Hepatocyte (in vitro differentiated cells): ENCODE measurements around the gene PTPRN2. TPM values are rescaled to one million over a fixed set of nuclear protein-coding genes. Genes with fewer than 3 reads are reported as not detected.

Experiments used
- DNase-seq: peaks from one replicate; pipeline ENCODE4 v3.0.0-alpha.2; 2016; ENCODE audit warnings: low spot score
- H2AFZ ChIP-seq: fragments of 200-600 bp; sonication (generic); 2 replicates; pipeline ENCODE4 v1.6.0; 2016; ENCODE audit warnings: antibody characterized with exemption, mild to moderate bottlenecking
- H3K27ac ChIP-seq: fragments of 200-600 bp; sonication (generic); 2 replicates; pipeline ENCODE4 v1.5.1; 2016; ENCODE audit warnings: mild to moderate bottlenecking
- H3K27me3 ChIP-seq: fragments of 200-600 bp; sonication (generic); 2 replicates; pipeline ENCODE4 v1.6.1; 2016
- H3K36me3 ChIP-seq: fragments of 200-600 bp; sonication (generic); replicated peaks from 2 replicates; pipeline ENCODE4 v1.5.1; 2016; ENCODE audit warnings: low read depth; ENCODE audit not compliant: insufficient read depth
- H3K4me1 ChIP-seq: fragments of 200-600 bp; sonication (generic); 2 replicates; pipeline ENCODE4 v1.5.1; 2016; ENCODE audit warnings: mild to moderate bottlenecking, moderate library complexity; ENCODE audit not compliant: insufficient read depth
- H3K4me2 ChIP-seq: fragments of 200-600 bp; sonication (generic); 2 replicates; pipeline ENCODE4 v1.6.0; 2016
- H3K4me3 ChIP-seq: fragments of 200-600 bp; sonication (generic); 2 replicates; pipeline ENCODE4 v1.5.1; 2016; ENCODE audit warnings: mild to moderate bottlenecking
- H3K79me2 ChIP-seq: fragments of 200-600 bp; sonication (generic); 2 replicates; pipeline ENCODE4 v1.6.0; 2017; ENCODE audit warnings: mild to moderate bottlenecking
- H3K9me2 ChIP-seq: fragments of 200-600 bp; sonication (generic); replicated peaks from 2 replicates; pipeline ENCODE4 v1.6.0; 2017; ENCODE audit warnings: mild to moderate bottlenecking; ENCODE audit not compliant: insufficient read depth
- H3K9me3 ChIP-seq: fragments of 200-600 bp; sonication (generic); 2 replicates; pipeline ENCODE4 v1.5.1; 2016; ENCODE audit warnings: low read depth, mild to moderate bottlenecking
- H4K20me1 ChIP-seq: fragments of 200-600 bp; sonication (generic); 2 replicates; pipeline ENCODE4 v1.6.0; 2016; ENCODE audit warnings: mild to moderate bottlenecking; ENCODE audit not compliant: insufficient read depth, poor library complexity, severe bottlenecking
- CTCF ChIP-seq: fragments of 200-600 bp; sonication (generic); IDR thresholded peaks from 2 replicates; pipeline ENCODE4 v1.5.1; 2016; ENCODE audit warnings: antibody characterized with exemption, mild to moderate bottlenecking; ENCODE audit not compliant: poor library complexity
- EZH2 ChIP-seq: fragments of 200-600 bp; sonication (generic); IDR thresholded peaks from 2 replicates; pipeline ENCODE4 v1.6.1; 2016; ENCODE audit warnings: antibody characterized with exemption, mild to moderate bottlenecking, borderline replicate concordance
- EZH2phosphoT487 ChIP-seq: fragments of 200-600 bp; sonication (generic); IDR thresholded peaks from one replicate; pipeline ENCODE4 v1.6.1; 2018; ENCODE audit warnings: antibody characterized with exemption, mild to moderate bottlenecking, low read depth, moderate library complexity; ENCODE audit not compliant: unreplicated experiment, severe bottlenecking
- WGBS: methylation state at CpG from one replicate; pipeline ENCODE4 v1.1.6; 2016; ENCODE audit warnings: low lambda C conversion rate; ENCODE audit errors: missing lambda C conversion rate; 5-methylcytosine and 5-hydroxymethylcytosine counted together
- polyA plus RNA-seq: library from polyadenylated mRNA; unstranded; fragments of >200 nt; fragmentation: Nextera tagmentation; extraction: Ambion mirVana; gene quantifications from 2 replicates; pipeline ENCODE4 v1.2.1, GENCODE V29; 2016
- total RNA-seq: library from RNA; depleted of rRNA; stranded (reverse); fragments of >200 nt; gene quantifications from 2 replicates; pipeline ENCODE4 v1.2.3, GENCODE V29; 2014

PTPRN2 gene
- total and polyA plus RNA-seq, 2 experiments from 2014 or later, result 2.1 to 3.3 TPM

- Histone ChIP-seq H3K4me1 (no peaks in the 10 kb centered on the region), H3K27me3 (no peaks in the 10 kb centered on the region), H3K79me2 (no peaks in the 10 kb centered on the region), H3K9me3 (no peaks in the 10 kb centered on the region), H3K4me2 (no peak overlapping the region), H3K4me3 (no peak overlapping the region), H3K27ac (no peak overlapping the region), H3K9me2 (no peaks in the 10 kb centered on the region), H2AFZ (no peak overlapping the region), H4K20me1 (no peaks in the 10 kb centered on the region), H3K36me3 (no peaks in the 10 kb centered on the region)
- no peak for DNase-seq
- TF ChIP-seq EZH2 (no peak), CTCF (no peak), EZH2phosphoT487 (no peak)
- WGBS, result 83% methylated on average over 28 of the region's 28 CpGs
These were observed 772.5 kb downstream of the PTPRN2 start for GRCh38 chr7:157814931-157815705.

GRCh38 chr7:157813741-157814661 lies 773.6 kb downstream of the PTPRN2 start:
- no peak overlapping the region for H3K4me2 ChIP-seq
- no peak for DNase-seq
- no peaks in the 10 kb centered on the region for H4K20me1 ChIP-seq
- 93% methylated on average over 34 of the region's 46 CpGs for WGBS
- H3K4me1 ChIP-seq, result no peaks in the 10 kb centered on the region
- H3K9me2 ChIP-seq, result no peaks in the 10 kb centered on the region
- H3K79me2 ChIP-seq, result no peaks in the 10 kb centered on the region
- H3K36me3 ChIP-seq, result no peaks in the 10 kb centered on the region
- H2AFZ ChIP-seq, result no peak overlapping the region
- no peak overlapping the region for H3K27ac ChIP-seq
- H3K4me3 ChIP-seq, result no peak overlapping the region
- H3K9me3 ChIP-seq, result no peaks in the 10 kb centered on the region
- no peak for TF ChIP-seq EZH2phosphoT487
- H3K27me3 ChIP-seq, result no peaks in the 10 kb centered on the region

- H4K20me1 ChIP-seq, result no peaks in the 10 kb centered on the region
- DNase-seq, result no peak
- WGBS, result 96% methylated on average over 17 of the region's 17 CpGs
- H3K27ac ChIP-seq, result no peak overlapping the region
- H3K9me3 ChIP-seq, result no peaks in the 10 kb centered on the region
- H3K79me2 ChIP-seq, result no peaks in the 10 kb centered on the region
- H3K9me2 ChIP-seq, result no peaks in the 10 kb centered on the region
- H3K36me3 ChIP-seq, result no peaks in the 10 kb centered on the region
- no peak for TF ChIP-seq EZH2phosphoT487
- no peak for TF ChIP-seq CTCF
- no peaks in the 10 kb centered on the region for H3K4me1 ChIP-seq
- H3K4me3 ChIP-seq, result no peak overlapping the region
- H3K27me3 ChIP-seq, result no peaks in the 10 kb centered on the region
- no peak overlapping the region for H3K4me2 ChIP-seq
- H2AFZ ChIP-seq, result no peak overlapping the region
These were observed 774.6 kb downstream of the PTPRN2 start for GRCh38 chr7:157813053-157813452.

GRCh38 chr7:157811946-157812345 lies 775.7 kb downstream of the PTPRN2 start:
- Histone ChIP-seq H3K27me3 (no peaks in the 10 kb centered on the region), H2AFZ (no peak overlapping the region), H3K4me1 (no peaks in the 10 kb centered on the region), H3K4me2 (no peak overlapping the region), H3K4me3 (no peak overlapping the region), H3K36me3 (no peaks in the 10 kb centered on the region), H3K79me2 (no peaks in the 10 kb centered on the region), H3K27ac (no peak overlapping the region), H4K20me1 (no peaks in the 10 kb centered on the region), H3K9me3 (no peaks in the 10 kb centered on the region), H3K9me2 (no peaks in the 10 kb centered on the region)
- TF ChIP-seq EZH2 (no peak), CTCF (no peak), EZH2phosphoT487 (no peak)
- WGBS, result 86% methylated on average over 15 of the region's 16 CpGs
- no peak for DNase-seq
